Measurements from ENCODE around the gene CLEC16A.
"Not testable (repeated sequence)": the region's sequence is repeated elsewhere in the genome, so short reads cannot be mapped to it uniquely, and the experiment has no call there.

Gene CLEC16A

GRCh38 chr16:11089504-11090124 lies 145.2 kb downstream of the CLEC16A start:
- DNase-seq, result no peak

DNA sequence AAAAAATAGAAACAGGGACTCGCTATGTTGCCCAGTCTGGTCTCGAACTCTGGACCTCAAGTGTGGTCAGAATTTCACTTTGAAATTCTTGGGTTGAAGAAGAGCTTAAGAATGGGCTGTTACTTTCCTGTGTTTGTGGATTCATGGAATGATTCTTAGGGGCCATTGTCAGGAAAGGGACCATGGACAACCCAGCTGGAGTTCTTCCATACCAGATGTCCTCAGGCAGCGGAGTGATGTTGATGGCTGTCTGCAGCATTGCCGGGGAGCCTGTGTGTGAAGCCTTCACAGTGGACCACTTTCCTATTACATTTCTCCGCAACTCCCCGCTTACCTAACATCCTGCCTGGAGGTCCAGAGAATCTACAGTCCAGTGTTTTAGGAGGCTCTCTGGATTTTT lies 145.9 kb downstream of the CLEC16A start:
- DNase-seq, result no peak

DNA sequence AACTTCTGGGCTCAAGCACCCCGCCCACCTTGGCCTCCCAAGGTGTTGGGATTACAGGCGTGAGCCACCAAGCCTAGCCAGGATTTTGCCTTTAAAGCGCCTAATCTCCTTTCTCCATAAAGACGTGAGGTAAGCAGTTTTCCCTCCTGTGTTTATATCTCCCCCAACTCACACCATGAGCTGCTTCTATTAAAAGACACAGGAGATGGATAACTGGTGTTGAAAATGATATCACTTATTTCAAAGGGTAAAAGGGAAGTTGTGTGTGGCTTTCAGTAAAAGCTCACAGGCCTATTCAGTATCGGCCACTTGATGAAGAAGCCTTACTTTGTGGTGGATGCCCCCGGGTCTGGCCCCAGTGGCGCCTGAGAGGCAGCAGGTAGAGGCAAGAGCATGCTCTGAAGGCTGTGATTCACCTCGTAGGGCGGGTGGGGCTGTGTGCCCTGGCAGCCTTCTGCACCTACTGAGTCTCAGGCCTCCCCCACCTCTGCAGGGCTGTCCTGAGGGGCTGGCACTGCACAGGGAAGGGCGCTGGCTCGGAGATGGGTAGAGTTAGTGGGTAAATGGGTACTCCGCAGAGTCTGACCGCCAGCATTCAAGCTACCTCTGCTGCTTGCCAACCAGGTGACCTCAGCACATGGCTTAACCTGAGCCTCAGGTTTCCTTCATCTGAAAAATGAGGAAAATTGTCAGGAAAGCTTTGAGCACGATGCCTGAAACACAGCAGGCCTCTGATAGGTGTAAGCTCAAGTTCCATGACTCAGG lies 146.8 kb downstream of the CLEC16A start:
- no peak for DNase-seq

DNA sequence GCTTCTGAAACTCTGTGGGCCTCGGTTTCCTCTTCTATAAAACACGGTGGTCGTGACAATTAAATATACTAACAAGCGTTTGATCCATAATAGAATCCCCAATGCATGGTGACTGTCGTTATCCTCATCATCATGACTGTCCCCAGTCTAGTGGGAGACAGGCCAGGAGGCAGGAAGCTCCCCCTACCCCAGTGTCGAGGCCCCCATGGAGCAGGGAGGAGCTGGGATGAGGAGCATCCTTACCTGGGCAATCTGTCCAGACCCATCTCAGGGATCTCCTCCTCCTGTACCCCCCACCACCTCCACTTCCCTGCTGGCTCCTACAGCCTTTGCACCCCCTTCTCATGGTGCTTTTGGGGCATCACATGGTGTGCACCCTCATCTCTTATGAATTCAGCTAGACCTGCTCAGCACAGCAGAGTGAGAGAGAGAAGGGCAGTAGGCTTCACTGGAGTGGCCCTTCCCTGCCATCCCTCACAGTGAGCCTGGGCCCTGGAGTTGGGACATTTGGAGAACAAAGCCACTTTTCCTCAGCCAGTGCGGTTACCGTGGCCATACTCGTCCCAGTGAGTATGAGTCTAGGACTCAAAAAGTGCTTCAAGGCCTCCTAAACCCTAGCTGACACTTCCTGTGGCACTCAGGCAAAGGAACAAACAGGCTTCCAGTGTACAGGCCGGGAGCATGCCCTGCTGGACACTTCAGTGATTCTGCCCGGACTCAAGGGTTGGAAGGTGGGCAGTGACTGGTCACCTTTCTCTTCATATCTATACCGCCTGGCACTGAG lies 148.6 kb downstream of the CLEC16A start:
- no peak for DNase-seq

DNA sequence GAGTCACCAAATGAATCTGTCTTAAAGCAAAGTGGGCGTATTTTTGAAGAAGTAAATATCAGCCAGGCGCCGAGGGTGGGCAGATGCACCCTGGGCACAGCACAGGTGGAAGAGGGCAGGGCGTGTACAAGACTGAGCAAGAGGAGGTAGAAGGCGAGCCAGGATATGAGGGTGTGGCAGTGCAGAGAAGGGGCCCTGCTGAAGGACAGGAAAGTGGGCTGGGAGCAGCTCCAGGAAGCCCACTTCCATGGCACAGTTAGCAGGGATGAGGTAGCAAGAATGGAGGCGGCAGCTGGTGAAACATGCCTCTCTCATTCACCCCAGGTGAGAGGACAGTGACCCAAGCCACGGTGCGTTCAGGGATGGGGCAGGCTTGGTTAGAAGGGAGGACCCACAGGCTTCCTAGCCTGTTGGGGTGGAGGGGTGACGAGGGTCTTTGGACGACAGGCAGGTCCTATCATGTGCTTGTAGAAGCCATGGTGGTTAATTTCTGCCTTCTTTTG lies 149.3 kb downstream of the CLEC16A start:
- peak; percentile 21 for DNase-seq

GRCh38 chr16:11094075-11094856 lies 149.9 kb downstream of the CLEC16A start:
- DNase-seq, result peak; percentile 89

DNA sequence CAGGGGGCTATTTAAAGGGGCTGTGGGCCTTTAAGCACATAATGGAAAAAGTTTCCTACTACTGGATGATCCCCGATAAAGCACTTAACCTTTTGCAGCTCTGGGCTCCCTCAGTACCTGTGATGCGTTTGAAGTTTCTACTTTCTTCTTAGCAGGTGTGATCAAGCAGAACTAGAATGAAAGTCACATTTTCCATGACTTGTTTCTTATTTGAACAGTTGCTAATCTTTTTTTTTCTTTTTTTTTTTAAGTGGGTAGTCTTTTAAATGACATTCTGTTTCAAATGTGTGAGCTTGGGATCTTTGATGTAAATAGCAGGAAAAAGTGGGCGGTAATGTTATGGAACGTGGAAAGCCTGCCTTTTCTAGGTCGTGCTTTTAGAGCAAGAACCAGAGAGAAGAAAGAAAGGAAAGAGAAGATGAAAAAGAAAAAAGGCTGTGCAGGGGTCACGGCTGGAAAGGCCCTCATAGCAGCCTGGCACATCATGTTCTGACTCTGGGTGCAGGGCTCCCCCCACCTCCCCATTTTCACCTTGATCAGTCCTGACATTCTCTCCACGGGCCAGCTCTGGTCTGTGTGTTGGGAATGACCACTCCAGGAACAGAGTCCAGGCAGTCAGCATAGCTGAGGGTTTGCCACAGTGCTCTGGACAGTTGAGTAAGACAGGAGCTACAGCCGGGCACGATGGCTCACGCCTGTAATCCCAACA lies 150.6 kb downstream of the CLEC16A start:
- DNase-seq, result peak; percentile 59

DNA sequence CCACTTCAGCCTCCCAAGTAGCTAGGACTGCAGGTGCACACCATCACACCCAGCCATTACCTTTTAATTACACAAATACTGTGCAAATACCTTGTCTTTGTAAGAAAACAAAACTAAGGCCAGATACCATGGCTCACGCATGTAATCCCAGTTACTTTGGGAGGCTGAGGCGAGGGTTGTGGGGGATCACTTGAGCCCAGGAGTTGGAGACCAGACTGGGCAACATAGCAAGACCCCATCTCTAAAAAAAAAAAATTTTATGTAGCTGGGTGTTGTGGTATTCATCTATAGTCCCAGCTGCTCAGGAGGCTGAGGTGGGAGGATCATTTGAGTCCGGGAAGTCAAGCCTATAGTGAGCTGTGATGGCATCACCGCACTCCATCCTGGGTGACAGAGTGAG lies 151.6 kb downstream of the CLEC16A start:
- no peak for DNase-seq

- DNase-seq, result no peak
These were observed 152.9 kb downstream of the CLEC16A start for GRCh38 chr16:11097094-11097786.

- no peak for DNase-seq
These were observed 153.4 kb downstream of the CLEC16A start for GRCh38 chr16:11097787-11098167.

DNA sequence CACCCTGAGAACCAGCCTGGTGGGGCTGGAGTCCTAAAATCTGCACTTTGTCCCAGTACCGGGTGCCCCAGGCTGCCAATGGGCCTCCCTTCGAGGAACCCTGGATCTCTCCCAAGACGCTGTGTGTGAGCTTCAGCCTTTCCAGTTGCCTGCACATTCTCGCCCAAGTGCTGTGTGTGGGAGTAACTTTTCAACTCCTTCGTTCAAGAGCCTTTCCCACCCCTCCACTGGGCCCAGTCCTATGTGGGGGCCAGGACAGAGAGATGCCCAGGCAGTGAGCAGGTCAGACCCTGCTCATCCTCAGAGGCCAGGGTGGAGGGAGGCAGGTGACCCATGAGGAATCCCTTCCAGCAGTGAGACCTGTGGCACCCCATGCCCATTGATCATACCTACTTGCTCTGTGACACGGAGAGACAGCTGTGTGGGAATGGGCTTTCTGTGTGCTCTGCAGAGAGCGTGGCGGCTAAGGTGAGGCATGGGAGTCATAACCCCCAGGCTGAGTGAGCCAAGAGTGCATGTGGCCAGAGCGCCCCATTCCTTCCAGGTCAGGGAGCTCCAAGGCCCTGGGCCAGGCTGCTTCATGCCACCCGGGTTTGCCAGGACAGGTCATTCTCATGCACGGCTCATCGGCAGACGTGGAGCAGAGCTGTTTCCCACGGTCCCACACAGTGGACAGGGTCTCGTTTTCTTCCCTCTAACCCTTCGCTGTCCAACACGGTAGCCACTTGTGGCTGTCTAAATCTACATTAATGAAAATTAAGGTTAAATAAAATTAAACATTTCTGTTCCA lies 154.4 kb downstream of the CLEC16A start:
- no peak for DNase-seq

- no peak for DNase-seq
These were observed 155.4 kb downstream of the CLEC16A start for GRCh38 chr16:11099672-11100205.

- peak; percentile 95 for DNase-seq
These were observed 155.9 kb downstream of the CLEC16A start for GRCh38 chr16:11100239-11100750.

GRCh38 chr16:11101283-11101682 lies 156.9 kb downstream of the CLEC16A start:
- no peak for DNase-seq

DNA sequence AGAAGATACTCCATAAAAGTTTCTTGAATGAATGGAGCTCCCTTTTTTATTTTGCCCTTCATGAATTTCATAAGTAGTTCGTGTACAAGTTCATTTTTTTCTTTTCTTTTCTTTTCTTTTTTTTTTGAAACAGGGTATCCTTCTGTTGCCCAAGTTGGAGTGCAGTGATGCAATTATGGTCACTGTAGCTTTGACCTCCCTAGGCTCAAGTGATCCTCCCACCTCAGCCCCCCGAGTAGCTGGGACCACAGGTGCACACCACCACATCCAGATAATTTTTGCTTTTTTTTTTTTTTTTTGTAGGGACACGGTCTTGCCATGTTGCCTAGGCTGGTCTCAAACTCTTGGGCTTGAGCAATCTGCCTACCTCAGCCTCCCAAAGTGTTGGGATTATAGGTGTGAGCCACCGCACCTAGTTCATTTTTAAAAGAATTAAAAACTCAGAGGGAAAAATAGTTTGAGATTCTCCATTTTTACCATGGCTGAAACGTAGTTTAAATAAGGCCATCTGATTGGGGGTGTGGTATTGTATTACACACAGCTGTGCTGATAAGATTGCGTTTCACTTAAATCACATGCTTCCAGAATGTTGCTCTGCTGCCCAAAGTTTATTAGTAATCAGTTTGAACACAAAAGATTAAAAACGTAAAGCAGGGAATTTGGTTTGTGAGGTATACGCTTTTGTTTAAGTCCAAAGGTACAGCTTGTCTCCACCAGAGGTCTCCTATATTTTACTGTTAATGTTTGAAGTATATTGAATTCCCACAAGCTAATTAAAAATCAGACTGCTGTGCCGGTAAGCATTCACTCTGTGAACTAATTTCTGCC lies 157.5 kb downstream of the CLEC16A start:
- no peak for DNase-seq

- no peak for DNase-seq
These were observed 158.1 kb downstream of the CLEC16A start for GRCh38 chr16:11102523-11102898.

DNA sequence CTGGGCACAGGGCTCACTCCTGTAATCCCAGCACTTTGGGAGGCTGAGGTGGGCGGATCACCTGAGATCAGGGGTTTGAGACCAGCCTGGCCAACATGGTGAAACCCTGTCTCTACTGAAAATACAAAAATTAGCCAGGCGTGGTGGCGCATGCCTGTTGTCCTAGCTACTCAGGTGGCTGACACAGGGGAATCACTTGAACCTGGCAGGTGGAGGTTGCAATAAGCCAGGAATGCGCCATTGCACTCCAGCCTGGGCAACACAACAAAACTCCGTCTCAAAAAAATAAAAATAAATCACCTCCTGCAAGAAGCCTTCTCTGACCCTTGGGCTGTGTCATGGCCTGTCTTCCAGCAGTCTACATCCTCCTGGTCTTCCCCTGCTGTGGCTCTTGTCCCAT lies 158.9 kb downstream of the CLEC16A start:
- not testable (repeated sequence) for DNase-seq

DNA sequence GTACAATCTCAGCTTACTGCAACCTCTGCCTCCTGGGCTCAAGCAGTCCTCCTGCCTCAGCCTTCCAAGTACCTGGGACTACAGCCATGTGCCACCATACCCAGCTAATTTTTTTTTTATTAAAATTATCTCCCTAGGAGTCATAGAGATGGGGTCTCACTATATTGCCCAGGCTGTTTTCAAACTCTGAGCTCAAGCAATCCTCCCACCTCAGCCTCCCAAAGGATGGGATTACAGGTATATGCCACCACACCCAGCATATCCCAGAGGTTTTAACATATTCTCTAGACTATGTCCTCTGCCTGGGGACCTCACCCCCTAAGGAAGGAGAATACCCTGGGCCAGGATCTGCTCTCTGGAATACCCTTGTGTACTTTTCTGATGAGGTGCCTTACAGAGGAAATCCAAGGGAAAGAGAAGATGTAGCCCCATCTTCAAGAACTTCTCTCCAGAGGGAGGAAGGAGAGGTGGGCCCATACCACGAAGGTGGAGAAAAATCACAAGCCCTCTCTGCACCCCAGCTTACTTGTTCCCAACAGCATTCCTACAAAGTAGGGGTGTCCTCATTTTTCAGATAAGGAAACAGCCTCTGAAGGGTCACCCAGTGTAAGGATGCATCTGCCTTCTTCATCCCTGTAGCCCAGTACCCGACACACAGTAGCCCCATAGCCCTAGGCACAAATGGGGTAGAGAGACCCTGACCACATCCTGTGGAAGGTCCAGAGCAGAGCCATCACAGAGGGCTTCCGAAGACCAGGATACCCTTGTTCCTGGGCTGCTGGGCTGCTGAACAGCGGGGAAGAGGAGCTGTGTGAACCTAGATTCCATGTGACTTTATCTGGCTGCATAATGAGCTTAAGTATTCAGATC lies 160.0 kb downstream of the CLEC16A start:
- no peak for DNase-seq
